Stimulated activated CD8-positive, alpha-beta memory T cell treated with anti-CD3 and anti-CD28 coated beads, Interleukin-7, amount 100 ng/mL, for 48 hours (primary cell): ENCODE data around the gene PRKACA.
A peak's percentile ranks its signal among the peaks of the same experiment; 100 is the strongest.

ENCODE experiments used
- DNase-seq, 2 donors: peaks; one replicate each; pipeline ENCODE4 v3.0.0-alpha.2; 2020; ENCODE audit warnings: low read depth in 1 of 2; ENCODE audit errors: extremely low read depth in 1 of 2

Gene PRKACA

GRCh38 chr19:14117668-14118164 lies at the start of gene PRKACA:
PRKACA (minus strand) TSS chr19:14117762; CDS start chr19:14117547, 215 bp downstream.
- peak; percentile 97 to 99 for DNase-seq

- no peak for DNase-seq
Observed at GRCh38 chr19:14166999-14167575, 49.5 kb upstream of the PRKACA start.

DNA sequence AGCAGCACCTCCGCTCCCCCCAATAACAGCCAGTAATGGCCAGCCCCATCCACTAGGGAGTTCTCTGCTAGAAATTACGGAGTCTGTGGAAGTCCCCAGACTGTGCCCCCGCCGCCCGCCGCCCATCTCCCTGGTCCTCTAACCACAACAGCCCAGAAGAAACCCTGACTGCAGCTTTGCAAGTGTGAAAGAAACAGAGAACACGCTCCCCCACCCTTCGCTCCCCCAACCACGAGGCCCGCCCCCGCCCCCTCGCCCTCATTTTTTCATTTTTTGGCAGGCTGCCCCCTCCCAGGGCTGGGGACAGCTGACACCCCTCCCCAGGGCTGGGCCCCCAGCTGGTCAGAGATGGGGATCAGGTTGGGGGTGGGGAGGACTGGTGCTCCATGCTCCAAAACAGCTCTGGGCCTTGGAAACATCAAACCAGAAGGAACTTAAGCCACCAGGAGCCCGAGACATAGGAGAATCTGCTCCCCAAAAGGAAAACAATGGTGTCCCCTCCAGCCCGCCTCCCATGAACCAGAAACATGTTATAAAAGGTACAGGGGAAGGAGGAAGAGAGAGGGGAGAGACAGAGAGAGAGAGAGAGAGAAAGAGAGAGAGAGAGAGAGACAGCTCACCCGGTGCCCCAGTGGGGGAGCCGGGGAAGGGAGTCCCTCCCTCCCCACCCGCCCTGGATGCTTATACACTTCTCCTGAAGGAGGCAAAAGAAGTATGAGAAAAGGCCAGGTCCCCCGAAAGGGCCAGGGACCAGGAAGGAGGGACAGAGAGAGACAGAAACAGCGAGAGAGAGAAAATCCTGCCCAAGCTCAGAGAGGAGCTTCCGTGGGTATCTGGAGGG lies 48.6 kb upstream of the PRKACA start:
- no peak for DNase-seq

GRCh38 chr19:14164724-14165493 lies 47.3 kb upstream of the PRKACA start:
- no peak for DNase-seq

DNA sequence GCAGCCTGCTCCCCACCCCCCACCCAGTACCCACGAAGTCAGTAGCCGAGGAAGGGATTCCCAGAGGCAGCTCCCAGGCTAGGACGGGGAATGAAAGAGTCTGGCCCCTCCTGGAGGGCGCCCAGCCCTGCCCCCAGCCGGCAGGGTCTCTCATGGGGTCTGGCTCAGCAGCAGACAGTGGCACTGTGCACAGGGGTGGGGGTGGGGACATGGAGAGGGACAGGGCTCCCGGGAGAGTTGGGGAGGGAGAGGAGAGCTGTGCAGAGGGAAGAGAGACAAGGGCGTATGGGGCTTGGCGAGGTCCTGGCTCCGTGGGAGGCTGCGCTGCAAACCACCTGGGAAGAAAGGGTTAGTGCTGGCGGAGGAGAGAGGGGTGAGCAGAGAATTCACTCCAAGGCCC lies 46.5 kb upstream of the PRKACA start:
- no peak for DNase-seq

GRCh38 chr19:14162871-14163297 lies 45.3 kb upstream of the PRKACA start:
- no peak for DNase-seq

GRCh38 chr19:14161305-14161704 lies 43.7 kb upstream of the PRKACA start:
- no peak for DNase-seq

- no peak for DNase-seq
Observed at GRCh38 chr19:14160017-14160703, 42.6 kb upstream of the PRKACA start.

DNA sequence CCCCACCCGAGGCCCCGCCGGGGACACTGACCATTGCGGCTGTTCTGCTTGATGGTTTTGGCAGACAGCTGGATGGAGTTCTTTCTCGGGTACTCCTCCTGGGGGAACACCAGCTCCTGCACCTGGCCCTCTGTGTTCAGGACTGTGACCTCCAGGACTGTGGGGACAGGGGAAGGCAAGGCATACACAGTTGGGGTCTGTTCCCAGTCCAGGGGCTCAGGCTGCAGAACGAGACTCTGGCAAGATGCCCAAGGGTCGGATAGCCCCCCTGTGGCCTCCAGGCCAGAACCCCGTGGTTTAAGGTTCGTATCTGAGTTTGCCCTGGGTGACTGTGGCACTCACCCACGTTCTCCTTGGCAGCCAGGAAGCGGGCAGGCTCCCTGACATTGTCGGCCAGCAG lies 41.5 kb upstream of the PRKACA start:
- no peak for DNase-seq

DNA sequence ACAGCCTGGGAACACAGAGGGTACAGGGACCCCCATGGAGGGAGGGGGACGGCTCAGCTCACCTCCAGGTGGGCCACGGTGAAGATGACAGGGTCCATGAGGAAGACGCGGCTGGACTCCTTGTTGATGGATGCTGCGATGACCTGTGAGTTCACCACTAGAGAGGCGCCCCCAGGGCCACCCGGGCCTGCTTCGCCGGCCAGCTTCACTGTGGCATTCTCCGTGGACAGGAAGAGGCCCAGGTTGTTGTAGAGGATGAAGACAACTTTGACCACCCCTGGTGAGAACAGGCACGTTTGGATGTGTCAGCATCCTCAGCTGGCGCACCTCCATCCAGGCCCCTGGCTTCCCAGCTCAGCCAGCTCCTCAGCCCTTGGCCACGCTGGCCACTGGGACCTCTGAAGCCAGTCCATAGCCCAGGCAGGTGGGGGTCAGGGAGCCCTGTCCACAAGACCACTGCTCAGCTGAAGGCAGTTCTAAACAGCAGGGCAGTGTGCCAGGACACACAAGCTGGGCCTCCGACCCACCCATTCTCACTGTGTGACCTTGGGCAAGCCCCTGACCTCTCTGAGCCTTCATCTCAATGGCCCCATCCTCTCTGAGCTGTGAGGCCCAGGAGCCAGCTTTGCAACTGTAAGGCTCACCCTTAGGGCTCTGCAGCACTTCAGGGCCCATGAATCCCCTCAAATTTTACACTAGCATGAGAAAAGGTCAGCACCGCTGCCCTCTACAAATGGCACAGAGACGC lies 40.9 kb upstream of the PRKACA start:
- DNase-seq = no peak

DNA sequence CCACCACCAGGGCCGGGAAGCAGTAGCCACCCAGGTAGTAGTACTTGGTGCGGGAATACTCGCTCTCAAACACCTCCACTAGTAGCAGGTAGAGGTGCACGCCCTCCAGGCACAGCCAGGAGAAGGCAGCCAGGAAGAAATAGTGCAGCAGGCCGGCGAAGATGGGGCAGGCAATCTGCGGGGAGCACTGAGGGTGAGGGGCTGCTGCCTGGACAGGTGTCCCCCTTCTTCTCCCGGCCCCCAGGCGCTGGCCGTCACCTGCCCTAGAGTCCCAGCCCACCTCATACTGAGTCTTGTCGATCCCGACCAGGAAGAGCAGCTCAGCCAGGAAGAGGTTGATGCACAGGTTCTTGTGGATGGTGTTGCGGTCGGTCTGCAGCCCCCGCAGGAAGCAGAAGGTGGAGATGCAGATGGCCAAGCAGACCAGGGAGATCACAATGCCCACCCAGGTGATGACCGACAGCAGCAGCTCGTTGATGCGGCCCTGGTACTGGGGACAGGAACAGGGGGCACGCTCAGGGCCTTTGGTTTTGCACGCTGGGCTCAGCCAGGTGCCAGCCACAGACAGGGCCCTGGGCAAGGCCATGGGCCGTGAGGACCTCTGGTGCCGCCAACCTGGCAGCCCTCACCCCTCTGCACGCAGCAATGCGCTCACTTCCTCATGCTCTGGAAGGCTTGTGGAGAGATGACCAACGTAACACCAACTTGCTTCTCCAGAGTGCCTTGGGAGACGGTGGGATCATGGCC lies 39.6 kb upstream of the PRKACA start:
- DNase-seq = no peak

GRCh38 chr19:14156122-14156521 lies 38.6 kb upstream of the PRKACA start:
- no peak for DNase-seq

- no peak for DNase-seq
Observed at GRCh38 chr19:14155371-14155770, 37.8 kb upstream of the PRKACA start.

DNA sequence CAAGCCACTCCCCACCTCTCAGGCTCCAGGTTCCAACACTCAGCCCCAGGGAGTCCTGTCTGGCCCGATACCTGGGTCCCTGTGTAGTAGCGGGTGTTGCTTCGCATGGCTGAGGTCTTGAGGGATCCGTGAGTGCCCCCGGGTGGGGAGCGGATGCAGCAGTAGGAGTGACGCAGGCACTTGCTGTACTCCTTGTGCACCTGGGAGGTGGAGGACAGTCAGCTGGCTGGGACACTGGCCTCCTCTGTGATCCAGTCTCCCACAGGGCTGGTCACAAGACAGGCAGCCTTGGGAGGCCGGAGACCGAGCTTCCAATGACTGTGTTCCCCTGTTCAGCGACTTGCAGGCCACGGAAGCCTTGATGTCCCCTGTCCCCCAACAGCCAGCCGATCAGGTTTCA lies 35.2 kb upstream of the PRKACA start:
- no peak for DNase-seq

DNA sequence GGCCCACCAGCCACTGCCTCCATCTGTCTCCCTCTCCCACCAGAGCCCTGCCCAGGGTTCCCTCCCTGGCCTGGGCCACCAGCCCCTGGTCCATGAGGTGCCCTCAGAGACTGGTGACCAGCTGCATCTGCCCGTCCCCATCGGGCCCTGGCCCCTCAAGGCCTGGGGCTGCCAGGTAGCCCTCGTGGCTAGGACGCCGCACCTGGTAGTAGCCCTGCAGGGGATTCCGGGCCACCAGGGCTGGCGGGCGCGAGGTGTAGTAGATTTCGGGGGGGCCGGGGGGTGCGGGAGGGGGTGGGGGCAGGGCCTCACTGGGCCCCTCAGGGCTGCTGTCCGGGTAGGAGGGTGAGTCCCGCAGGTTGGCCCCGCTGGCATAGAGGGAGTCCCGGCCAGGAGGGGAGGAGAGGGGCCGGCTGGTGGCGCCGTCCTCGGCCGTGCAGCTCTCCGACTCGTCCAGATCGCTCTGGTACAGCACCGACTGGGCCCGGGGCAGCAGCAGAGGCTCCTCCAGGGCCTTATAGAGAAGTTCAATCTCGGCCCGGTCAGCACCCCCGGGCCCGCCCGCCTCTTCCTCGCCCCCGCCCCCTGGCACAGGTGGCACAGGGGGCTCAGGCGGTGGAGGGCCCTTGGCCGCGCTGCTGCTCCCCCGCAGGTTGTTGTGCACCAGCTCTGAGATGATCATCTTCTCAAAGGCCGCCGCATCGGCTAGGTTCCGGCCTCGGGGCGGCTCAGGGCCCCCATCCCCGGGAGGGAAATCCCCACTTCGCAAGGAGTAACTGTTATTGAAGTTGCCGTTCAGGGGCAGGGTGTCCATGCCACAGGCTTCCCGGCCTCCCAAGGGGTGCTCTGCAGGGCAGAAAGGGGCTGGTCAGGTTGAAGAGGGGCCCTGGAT lies 33.5 kb upstream of the PRKACA start:
- DNase-seq = no peak

- no peak for DNase-seq
Observed at GRCh38 chr19:14150041-14150769, 32.6 kb upstream of the PRKACA start.

DNA sequence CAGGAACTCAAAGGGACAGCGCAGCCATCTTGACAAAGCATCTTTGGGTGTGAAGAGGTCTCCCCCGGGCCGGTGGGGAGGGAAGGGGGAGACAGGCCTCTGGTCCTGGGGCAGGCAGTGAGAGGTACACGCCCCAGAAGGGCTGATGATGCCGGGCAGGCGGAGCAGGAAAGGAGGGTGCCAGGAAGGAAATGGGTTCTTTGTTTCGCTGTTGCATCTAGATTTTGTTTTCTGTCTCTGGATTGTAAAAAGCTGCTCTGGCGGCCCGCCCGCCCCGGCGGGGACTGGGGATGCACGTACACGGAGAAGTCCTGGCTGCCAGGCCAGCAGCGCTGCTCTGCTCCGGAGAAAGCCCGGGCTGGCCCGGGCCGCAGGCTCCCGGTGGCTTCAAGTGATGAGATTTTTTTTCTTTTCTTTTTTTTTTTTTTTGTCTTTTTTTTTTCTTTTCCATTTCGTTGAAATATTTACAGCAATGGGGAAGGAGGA lies 32.0 kb upstream of the PRKACA start:
- no peak for DNase-seq
